SK-N-MC (cell line): ENCODE measurements around the gene CHAC1.

Experiments
- EZH2 ChIP-seq: fragments of 200-600 bp; sonication (generic); IDR thresholded peaks from one replicate; pipeline ENCODE4 v1.6.1; 2017; ENCODE audit warnings: antibody characterized with exemption
- FOXP2 ChIP-seq: optimal IDR thresholded peaks from 2 replicates; pipeline ENCODE3; 2011; ENCODE audit warnings: mild to moderate bottlenecking, moderate library complexity; ENCODE audit not compliant: insufficient read depth; ENCODE audit errors: extremely low read length, control extremely low read depth
- POLR2AphosphoS5 ChIP-seq: IDR thresholded peaks from 2 replicates; pipeline ENCODE4 v1.6.1; 2012; ENCODE audit warnings: mild to moderate bottlenecking, low read depth, low read length, borderline replicate concordance

DNA sequence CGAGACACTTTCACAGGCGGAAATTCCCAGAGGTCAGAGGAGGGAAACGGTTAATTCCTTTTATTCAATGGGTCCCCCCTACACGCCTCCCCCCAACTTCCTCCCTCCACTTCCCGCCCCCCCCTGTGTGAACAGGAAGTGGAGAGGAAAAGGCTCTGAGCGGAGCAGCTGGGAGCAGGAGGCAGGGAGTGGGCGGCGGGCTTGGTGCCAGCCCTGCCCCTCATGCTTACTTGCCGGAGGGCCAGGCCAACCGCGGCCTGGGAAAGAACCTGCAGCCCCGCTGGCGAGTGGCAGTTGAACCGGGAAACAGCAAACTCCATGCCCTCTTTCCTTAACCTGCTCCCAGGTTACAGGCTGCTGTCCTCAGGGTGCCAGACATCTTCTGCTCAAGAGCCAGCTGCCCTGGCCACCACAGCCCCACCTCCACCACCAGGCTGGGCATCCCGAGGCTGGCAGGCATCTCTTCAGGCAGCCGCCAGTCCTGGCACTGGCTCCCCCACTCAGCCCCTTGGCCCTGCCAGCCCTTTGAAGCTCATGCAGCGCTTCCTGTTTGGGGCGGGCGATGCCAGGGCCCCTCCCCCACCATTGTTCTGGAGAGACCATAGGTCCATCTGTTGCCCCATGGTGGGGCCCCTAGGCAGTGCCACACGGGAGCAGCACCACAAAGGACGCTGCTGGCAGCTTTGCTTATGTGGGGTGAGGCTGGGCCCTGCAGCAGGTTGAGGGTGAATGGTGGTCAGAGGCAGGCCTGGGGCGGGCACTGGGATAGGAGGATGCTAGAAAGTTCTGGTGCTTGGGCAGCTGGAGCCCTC, 46.1 kb upstream of the CHAC1 start:
- TF ChIP-seq POLR2AphosphoS5, result no peak
- no peak for TF ChIP-seq EZH2
- no peak for TF ChIP-seq FOXP2
